ENCODE data around the gene STARD13.

- TF ChIP-seq CEBPB (IDR thresholded peaks at IDR 0.05) = peak; percentile 46; the same call in 1 of the 2 replicates
- no peak for TF ChIP-seq RAD21 (IDR thresholded peaks at IDR 0.05; ENCODE audit: low read depth)
Measured at GRCh38 chr13:33218020-33218419, 67.5 kb downstream of the STARD13 start.

Measured in Ishikawa (cell line).